C4-2B (cell line): Measurements from ENCODE around the gene GPR157.

Source experiments
- CTCF ChIP-seq: fragments of 450-650 bp; conservative IDR thresholded peaks from 2 replicates; pipeline ENCODE4 v1.5.1; 2017; ENCODE audit warnings: mild to moderate bottlenecking
- ZFX ChIP-seq: fragments of 450-650 bp; IDR thresholded peaks from 2 replicates; pipeline ENCODE4 v1.6.1; 2017

- TF ChIP-seq CTCF (no peak), ZFX (no peak)
Measured at GRCh38 chr1:9069326-9070100, 59.4 kb downstream of the GPR157 start, which contains the start of gene SLC2A5.
